ENCODE results near the gene CD101. TPM values are rescaled to one million over a fixed set of nuclear protein-coding genes. Genes with fewer than 3 reads are reported as not detected.

The CD101 gene
- total RNA-seq, 1 experiment from 2014 or later, result 0.37 TPM

GRCh38 chr1:116956378-116956777 is 45.2 kb upstream of the CD101 start:
- Mint-ChIP-seq H3K4me3 (ENCODE audit: unreplicated experiment) (no peak overlapping the region), H3K27me3 (ENCODE audit: insufficient read depth, unreplicated experiment) (no peaks in the 10 kb centered on the region), H3K9me3 (ENCODE audit: unreplicated experiment) (no peaks in the 10 kb centered on the region), H3K27ac (ENCODE audit: low read depth, unreplicated experiment) (no peak overlapping the region), H3K36me3 (ENCODE audit: insufficient read depth, unreplicated experiment) (peaks cover 10% of the 10 kb centered on the region), H3K4me1 (ENCODE audit: insufficient read depth, unreplicated experiment) (peaks cover 4% of the 10 kb centered on the region)
- ChIA-PET CTCF (interaction anchor here (0.6 to 1.2 kb wide), 2 partner anchors 21 to 100 kb away, joined by 3 to 4 read pairs; no protein-coding TSS in a partner anchor), POLR2A (interaction anchor here (0.6 kb wide), 1 partner anchor 77 kb away, joined by 3 read pairs; no protein-coding TSS in a partner anchor)
- DNase-seq (ENCODE audit: unreplicated experiment), result no peak
- TF ChIP-seq CTCF (IDR thresholded peaks at IDR 0.05; ENCODE audit: unreplicated experiment), result no peak
- intact Hi-C loops (cut with micrococcal nuclease), result no loop called here
- BruUV-seq (replicated peaks), result no TSS peak

DNA sequence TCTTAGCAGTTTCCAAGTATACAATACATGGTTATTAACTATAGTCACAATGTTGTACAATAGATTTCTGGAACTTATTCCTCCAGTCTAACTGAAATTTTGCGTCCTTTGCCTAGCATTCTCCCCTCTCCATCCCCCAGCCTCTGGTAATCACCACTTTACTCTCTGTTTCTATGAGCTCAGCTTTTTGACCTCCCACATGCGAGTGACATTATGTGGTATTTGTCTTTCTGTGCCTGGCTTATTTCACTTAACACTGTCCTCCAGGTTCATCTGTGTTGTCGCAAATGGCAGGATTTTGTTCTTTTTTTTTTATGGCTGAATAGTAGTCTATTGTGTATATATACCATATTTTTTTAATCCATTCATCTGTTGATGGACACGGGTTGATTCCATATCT is 43.9 kb upstream of the CD101 start:
- intact Hi-C loops (cut with micrococcal nuclease), result no loop called here
- Mint-ChIP-seq H3K4me1 (ENCODE audit: insufficient read depth, unreplicated experiment) (no peaks in the 10 kb centered on the region), H3K9me3 (ENCODE audit: unreplicated experiment) (no peaks in the 10 kb centered on the region), H3K4me3 (ENCODE audit: unreplicated experiment) (no peak overlapping the region), H3K27me3 (ENCODE audit: insufficient read depth, unreplicated experiment) (no peaks in the 10 kb centered on the region), H3K27ac (ENCODE audit: low read depth, unreplicated experiment) (no peak overlapping the region), H3K36me3 (ENCODE audit: insufficient read depth, unreplicated experiment) (peaks cover 10% of the 10 kb centered on the region)
- TF ChIP-seq CTCF (IDR thresholded peaks at IDR 0.05; ENCODE audit: unreplicated experiment), result no peak
- no TSS peak for BruUV-seq (replicated peaks)
- ChIA-PET POLR2A (interaction anchor here (1.3 kb wide), 1 partner anchor 14 kb away, joined by 5 read pairs; no protein-coding TSS in a partner anchor), CTCF (interaction anchor here (0.5 to 1.1 kb wide), 2 partner anchors 12 to 75 kb away, joined by 3 read pairs; no protein-coding TSS in a partner anchor)
- no peak for DNase-seq (ENCODE audit: unreplicated experiment)

- DNase-seq (ENCODE audit: unreplicated experiment), result no peak
- intact Hi-C loops (cut with micrococcal nuclease), result no loop called here
- BruUV-seq (replicated peaks), result no TSS peak
- Mint-ChIP-seq H3K36me3 (ENCODE audit: insufficient read depth, unreplicated experiment) (peaks cover 10% of the 10 kb centered on the region), H3K27me3 (ENCODE audit: insufficient read depth, unreplicated experiment) (no peaks in the 10 kb centered on the region), H3K27ac (ENCODE audit: low read depth, unreplicated experiment) (no peak overlapping the region), H3K4me3 (ENCODE audit: unreplicated experiment) (no peak overlapping the region), H3K4me1 (ENCODE audit: insufficient read depth, unreplicated experiment) (no peaks in the 10 kb centered on the region), H3K9me3 (ENCODE audit: unreplicated experiment) (no peaks in the 10 kb centered on the region)
- POLR2A ChIA-PET, result interaction anchor here (0.7 to 1.3 kb wide), 2 partner anchors 14 to 80 kb away, joined by 3 to 5 read pairs; no protein-coding TSS in a partner anchor
- no peak for TF ChIP-seq CTCF (IDR thresholded peaks at IDR 0.05; ENCODE audit: unreplicated experiment)
- CTCF ChIA-PET, result interaction anchor here (1.1 kb wide), 1 partner anchor 74 kb away, joined by 3 read pairs; no protein-coding TSS in a partner anchor
These were observed 43.5 kb upstream of the CD101 start for GRCh38 chr1:116958110-116958509.

DNA sequence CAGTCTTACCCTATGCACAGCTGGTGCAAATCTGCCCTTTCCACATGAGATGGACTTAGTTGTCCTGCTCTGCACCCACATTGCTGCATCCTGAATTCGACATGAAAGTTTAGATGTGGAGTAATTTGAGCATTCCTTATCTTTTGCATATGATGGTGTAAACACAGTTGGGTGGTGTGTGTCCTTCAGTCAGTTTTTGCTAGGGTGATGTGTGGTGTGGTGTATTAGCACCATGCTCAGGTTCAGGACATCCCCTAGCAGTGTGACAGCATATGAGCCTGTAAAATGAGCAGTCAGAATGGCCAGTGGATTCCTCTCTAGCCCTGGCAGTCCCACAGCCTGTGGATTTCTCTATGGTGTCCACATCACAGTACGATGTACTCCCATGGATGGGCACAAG is 42.6 kb upstream of the CD101 start:
- DNase-seq (ENCODE audit: unreplicated experiment), result no peak
- H3K36me3 Mint-ChIP-seq (ENCODE audit: insufficient read depth, unreplicated experiment), result peaks cover 10% of the 10 kb centered on the region
- intact Hi-C loops (cut with micrococcal nuclease), result no loop called here
- no peak for TF ChIP-seq CTCF (IDR thresholded peaks at IDR 0.05; ENCODE audit: unreplicated experiment)
- H3K9me3 Mint-ChIP-seq (ENCODE audit: unreplicated experiment), result no peaks in the 10 kb centered on the region
- H3K4me1 Mint-ChIP-seq (ENCODE audit: insufficient read depth, unreplicated experiment), result no peaks in the 10 kb centered on the region
- CTCF ChIA-PET, result no interaction called here
- POLR2A ChIA-PET, result interaction anchor here (1.3 kb wide), 1 partner anchor 13 kb away, joined by 5 read pairs; no protein-coding TSS in a partner anchor
- no peak overlapping the region for H3K4me3 Mint-ChIP-seq (ENCODE audit: unreplicated experiment)
- BruUV-seq (replicated peaks), result no TSS peak
- H3K27ac Mint-ChIP-seq (ENCODE audit: low read depth, unreplicated experiment), result no peak overlapping the region
- H3K27me3 Mint-ChIP-seq (ENCODE audit: insufficient read depth, unreplicated experiment), result no peaks in the 10 kb centered on the region

All from MCF 10A (cell line).